Motor neuron (in vitro differentiated cells): ENCODE data around the gene SULT1A2. TPM values are rescaled to one million over a fixed set of nuclear protein-coding genes. Genes with fewer than 3 reads are reported as not detected.
"Not testable (repeated sequence)": the region's sequence is repeated elsewhere in the genome, so short reads cannot be mapped to it uniquely, and the experiment has no call there.

Experiments
- ATAC-seq, 8 experiments: fragments of 200-7000 bp; cut with Tn5 transposase; replicated peaks in 6 of 8; 2 replicates each; pipeline ENCODE4 v1.8.0; 2021; ENCODE audit warnings: mild to moderate bottlenecking in 8 of 8, moderate library complexity in 8 of 8
- H3K27ac ChIP-seq, 2 donors: fragments of 250-450 bp; sonication (Bioruptor Pico); 2 replicates each; pipeline ENCODE4 v1.9.0; 2021; ENCODE audit warnings: antibody characterized with exemption in 2 of 2, mild to moderate bottlenecking in 2 of 2, moderate library complexity in 1 of 2
- H3K4me1 ChIP-seq, 2 donors: fragments of 250-450 bp; sonication (Bioruptor Pico); replicated peaks in 1 of 2; 2 replicates each; pipeline ENCODE4 v1.6.1; 2021; ENCODE audit warnings: antibody characterized with exemption in 2 of 2, mild to moderate bottlenecking in 2 of 2, moderate library complexity in 1 of 2
- H3K4me3 ChIP-seq, 5 donors: fragments of 250-450 bp; sonication (Bioruptor Pico); 2 replicates each; pipeline ENCODE4 v1.9.0; 2021; ENCODE audit warnings: antibody characterized with exemption in 5 of 5, mild to moderate bottlenecking in 5 of 5, moderate library complexity in 4 of 5
- WGBS, 10 experiments: fragments of 450-650 bp; shearing (Covaris generic); methylation state at CpG; one replicate each; pipeline ENCODE4 v1.0.0; 2022; 5-methylcytosine and 5-hydroxymethylcytosine counted together
- in situ Hi-C, 9 experiments: fragments of 400-800 bp; cut with MboI; loops; one replicate each; pipeline ENCODE4 v1.15.0; 2021; ENCODE audit warnings: low sequenced_read_pairs in 9 of 9, low pct_unique_long_range_greater_than_20kb in 2 of 9; ENCODE audit not compliant: unreplicated experiment in 9 of 9
- total RNA-seq, 8 experiments: library from RNA; unstranded; fragments of 300-600 nt; gene quantifications; 2 replicates each; pipeline versions ENCODE4 v1.2.3 to v1.2.4, GENCODE V29; 2022

Gene SULT1A2
- total RNA-seq, 8 experiments from 2014 or later, result 0.11 to 1.2 (median 0.21) TPM; not detected in 1

DNA sequence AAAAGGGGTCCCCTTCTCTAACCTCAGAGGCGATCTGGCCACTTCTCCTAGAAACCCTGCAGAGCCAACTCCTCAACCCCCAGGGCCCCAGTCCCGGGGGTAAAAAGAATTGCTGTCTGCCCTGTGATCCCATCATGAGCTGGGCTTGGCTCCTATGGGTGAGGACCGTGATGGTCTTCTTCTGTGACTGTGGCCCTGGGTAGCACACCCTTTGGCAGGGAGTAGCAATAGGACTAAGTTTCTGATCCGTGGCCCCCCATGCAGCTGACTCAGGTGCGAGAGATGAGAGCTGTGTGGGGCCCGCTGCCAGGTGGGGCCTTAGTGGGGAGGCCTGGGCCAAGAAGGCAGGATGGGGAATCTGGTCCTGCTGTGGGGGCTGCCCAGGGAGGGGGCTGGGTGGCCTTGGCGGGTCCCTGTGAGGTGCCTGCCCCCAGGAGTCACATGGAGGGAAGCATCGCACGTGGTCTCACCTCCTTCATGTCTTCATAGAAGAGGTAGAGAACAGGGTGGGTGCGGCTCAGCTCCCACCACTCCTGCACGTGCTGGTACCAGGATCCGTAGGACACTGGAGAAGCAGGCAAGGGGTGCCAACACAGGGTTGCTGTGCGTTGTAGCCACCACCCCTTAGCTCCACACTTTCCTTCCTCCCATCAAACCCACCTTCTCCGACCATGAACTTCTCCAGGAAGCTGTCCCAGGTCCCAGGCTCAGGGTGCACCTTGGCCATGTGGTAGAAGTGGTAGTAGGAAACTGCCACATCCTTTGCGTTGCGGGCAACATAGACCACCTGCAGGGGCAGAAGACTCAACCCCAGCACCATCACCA lies 9.7 kb upstream of the SULT1A2 start:
- WGBS, 10 experiments, result 40 to 91% (median 80%) methylated on average over 1 to 4 of the region's 16 CpGs; no CpG with 5 or more reads in 7 of the 10 experiments
- no peak for ATAC-seq
- Histone ChIP-seq H3K27ac (no peak overlapping the region), H3K4me1 (peaks cover 5 to 16% of the 10 kb centered on the region in 2 donors), H3K4me3 (no peak overlapping the region)
- in situ Hi-C loops, result no loop called here

DNA sequence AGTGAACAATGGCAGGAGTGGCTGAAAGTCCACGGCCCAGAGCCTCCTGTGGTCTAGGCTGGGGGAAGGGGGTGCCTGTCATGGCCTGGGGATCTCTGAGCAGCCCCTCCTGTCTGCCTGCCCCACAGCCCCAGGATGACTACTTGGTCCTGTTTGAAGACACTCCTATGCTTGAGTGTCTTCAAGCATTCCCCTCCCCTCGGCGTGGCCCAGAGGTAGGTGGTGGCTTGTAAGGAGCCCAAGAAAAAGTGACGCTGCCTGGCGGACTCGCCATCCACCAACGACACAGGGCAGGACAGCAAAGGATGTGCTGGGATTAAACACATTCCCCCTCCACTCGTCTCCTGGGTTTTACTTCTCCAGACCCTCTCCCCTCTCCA lies 7.3 kb upstream of the SULT1A2 start:
- ATAC-seq, result no peak
- WGBS, 10 experiments, result 20 to 63% (median 60%) methylated on average over 1 to 5 of the region's 8 CpGs; no CpG with 5 or more reads in 6 of the 10 experiments
- in situ Hi-C loops, result no loop called here
- Histone ChIP-seq H3K4me1 (peaks cover 0 to under 1% of the 10 kb centered on the region in 2 donors), H3K27ac (no peak overlapping the region), H3K4me3 (no peak overlapping the region)

DNA sequence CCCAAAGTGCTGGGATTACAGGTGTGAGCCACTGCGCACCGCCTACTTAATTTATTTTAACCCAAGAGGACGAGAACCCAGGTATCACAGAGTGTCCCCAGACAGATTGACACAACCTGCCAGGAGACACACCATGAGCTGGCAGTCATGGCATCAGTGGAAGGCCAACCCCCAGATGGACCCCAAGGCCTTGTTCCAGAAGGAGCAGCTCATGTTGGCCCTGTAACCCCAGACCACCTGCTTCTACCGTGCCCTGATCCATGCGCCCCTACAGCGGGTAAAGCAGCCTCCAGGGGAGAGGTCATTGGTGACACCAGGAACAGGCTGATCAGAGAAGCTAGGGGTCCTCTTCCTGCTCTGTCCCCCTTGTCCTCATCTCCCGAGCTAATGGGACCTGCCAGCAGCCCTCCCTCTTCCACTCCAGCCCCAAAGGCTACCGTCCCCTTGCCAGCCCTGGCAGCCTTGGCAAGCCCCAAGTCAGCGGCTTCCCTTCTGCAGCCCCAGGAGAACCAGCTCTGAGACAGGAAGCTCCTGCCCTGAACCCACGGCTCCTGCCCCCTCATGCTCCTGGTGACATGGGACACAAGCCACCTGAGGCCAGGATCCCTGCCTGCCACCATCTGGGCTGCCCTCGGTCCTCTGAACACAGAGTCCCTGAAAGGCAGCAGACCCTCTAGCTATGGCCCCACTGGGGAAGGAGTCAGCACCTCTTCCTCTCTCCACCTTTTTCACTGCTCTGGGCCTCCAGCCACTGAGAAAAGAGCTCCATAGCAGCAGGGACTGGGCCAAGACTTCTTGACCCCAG lies 6.7 kb upstream of the SULT1A2 start:
- in situ Hi-C loops, result no loop called here

DNA sequence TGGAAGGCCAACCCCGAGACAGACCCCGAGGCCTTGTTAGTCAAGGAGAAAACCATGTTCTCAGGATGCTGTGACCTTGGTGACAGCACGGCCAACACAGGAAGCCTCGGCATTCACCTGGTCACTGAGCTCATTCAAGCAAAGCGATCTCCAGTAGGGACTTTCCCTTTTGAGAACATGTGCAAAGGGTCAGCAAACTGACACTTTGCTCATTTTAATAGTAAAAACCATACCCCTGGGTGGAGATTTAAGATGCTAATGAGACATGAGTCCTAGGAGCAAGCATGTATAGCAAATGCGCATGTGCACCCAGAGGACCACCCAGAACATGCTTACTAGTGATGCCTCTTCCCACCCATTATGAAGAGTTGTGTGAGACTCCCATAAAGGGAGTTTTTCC lies 5.7 kb upstream of the SULT1A2 start:
- WGBS, 10 experiments, result 10 to 100% (median 100%) methylated on average over 1 of the region's 6 CpGs; no CpG with 5 or more reads in 5 of the 10 experiments
- H3K4me1 ChIP-seq, result peaks cover 4 to 7% of the 10 kb centered on the region in 2 donors
- no peak overlapping the region for H3K4me3 ChIP-seq
- H3K27ac ChIP-seq, result no peak overlapping the region
- peak in 3 of 8 experiments; percentile 77 to 83 (median 80) for ATAC-seq
- in situ Hi-C loops, result no loop called here

More for the DNA sequence above, 6.7 kb upstream of the SULT1A2 start:
- H3K27ac ChIP-seq, result no peak overlapping the region
- no peak overlapping the region for H3K4me3 ChIP-seq
- no peaks in the 10 kb centered on the region for H3K4me1 ChIP-seq
- no peak for ATAC-seq
- 78 to 100% (median 91%) methylated on average over 1 to 6 of the region's 11 CpGs; no CpG with 5 or more reads in 4 of the 10 experiments for WGBS, 10 experiments

DNA sequence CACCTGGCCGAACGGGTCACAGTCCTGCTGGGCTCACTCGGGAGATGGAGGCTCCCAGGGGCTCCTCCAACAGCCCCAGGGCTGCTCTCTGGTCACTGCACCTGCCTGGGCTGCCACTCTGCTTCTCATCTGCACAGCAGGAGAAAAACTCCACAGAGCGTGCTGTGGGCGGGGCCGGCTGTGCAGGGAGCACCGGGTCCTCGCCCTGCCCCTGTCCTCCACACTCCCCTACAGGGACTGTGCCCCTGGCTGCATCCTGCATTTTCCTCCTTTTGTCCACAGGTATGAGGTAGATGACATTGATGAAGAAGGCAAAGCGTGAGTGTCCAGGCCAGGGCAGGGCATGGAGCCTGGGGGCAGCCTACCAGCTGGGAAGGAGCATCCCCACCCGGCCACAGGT lies 5.2 kb upstream of the SULT1A2 start:
- no CpG with 5 or more reads among the region's 10 CpGs for WGBS, 10 experiments
- H3K4me3 ChIP-seq, in situ Hi-C loops, H3K27ac ChIP-seq: not testable (repeated sequence)
- peak in 3 of 8 experiments; percentile 8 to 23 (median 12) for ATAC-seq
- peaks cover 8 to 12% of the 10 kb centered on the region in 2 donors for H3K4me1 ChIP-seq

DNA sequence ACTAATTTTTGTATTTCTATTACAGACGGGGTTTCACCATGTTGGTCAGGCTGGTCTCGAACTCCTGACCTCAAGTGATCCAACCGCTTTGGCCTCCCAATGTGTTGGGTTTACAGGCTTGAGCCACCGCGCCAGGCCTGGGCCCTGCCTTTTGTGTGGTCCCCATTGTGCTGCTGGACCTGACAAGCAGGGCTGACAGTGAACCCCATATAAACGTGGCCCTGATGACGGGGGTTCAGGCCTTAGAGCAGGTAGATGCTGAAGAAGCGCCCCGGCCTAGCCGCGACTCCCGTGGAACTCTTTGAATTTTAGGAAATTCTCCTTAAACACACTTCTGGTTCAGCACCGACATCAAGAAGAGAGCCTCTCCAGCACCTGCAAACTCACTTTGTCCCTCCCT lies 4.7 kb upstream of the SULT1A2 start:
- H3K27ac ChIP-seq, in situ Hi-C loops, H3K4me3 ChIP-seq, ATAC-seq: not testable (repeated sequence)
- no CpG with 5 or more reads among the region's 13 CpGs for WGBS, 10 experiments
- H3K4me1 ChIP-seq, result peaks cover 8 to 12% of the 10 kb centered on the region in 2 donors

DNA sequence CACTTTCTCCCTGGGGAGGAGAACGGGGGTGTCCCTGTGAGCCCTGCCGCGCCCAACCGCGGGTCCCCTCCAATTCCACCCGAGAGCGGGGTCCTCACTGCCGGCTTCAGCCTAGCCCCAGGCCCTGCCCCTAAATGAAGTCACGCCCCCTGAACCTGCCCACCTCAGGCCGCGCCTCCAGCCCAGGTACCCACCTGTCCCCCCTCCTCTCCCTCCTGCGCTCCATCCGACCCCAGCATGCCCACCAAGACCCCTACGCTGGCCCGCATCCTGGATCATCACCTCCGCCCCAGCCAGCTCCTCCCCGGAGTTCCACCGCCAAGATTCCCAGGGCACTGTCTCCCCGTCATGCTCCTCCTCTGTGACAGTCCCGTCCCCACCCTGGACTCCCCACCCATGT lies 4.1 kb upstream of the SULT1A2 start:
- H3K4me1 ChIP-seq, result peaks cover 8 to 12% of the 10 kb centered on the region in 2 donors
- H3K4me3 ChIP-seq, H3K27ac ChIP-seq, ATAC-seq, in situ Hi-C loops: not testable (repeated sequence)
- no CpG with 5 or more reads among the region's 20 CpGs for WGBS, 10 experiments

DNA sequence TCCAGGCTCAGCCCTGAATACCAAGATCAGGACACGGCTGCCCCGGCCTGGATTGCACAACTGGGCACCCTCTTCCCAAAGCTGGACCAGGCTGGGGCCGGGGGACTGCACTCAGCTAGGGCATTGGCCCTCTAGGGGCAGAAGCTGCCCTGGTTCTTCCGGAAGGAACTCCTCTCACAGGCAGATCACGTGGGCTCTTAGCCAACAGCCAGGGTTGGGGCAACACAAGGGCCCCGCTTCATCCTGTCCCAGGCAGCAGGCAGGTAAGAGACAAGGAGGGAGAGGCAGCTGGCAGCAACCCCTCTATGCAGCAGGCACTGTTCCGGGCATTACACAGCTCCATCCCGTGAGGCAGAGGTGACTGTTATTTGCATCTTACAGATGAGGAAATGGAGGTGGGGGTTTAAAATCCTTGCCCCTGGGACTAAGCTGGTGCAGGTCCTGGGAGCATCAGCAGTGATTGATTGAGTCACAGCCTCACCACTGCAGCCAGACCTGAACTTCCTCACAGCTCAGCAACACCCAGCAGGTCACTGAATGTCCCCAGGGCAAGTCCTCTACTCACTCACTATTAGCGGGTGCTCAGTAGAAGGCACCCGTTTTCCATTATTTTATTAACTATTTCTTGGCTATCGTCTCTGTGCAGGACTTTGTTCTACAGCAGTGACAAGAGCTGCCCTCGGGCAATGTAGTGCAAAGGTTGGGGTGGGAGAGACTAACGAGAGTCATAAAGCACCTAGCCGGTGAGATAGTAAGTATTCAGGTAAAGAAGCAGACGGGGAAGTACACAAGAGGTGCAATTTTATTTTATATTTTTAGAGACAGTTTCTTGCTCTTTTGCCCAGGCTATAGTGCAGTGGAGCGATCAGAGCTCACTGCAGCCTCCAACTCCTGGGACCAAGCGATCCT lies 2.8 kb upstream of the SULT1A2 start:
- WGBS, 10 experiments, result no CpG with 5 or more reads among the region's 17 CpGs
- in situ Hi-C loops, H3K4me3 ChIP-seq, H3K27ac ChIP-seq: not testable (repeated sequence)
- H3K4me1 ChIP-seq, result peaks cover 8 to 12% of the 10 kb centered on the region in 2 donors
- peak in 5 of 8 experiments; percentile 34 to 45 (median 40) for ATAC-seq

DNA sequence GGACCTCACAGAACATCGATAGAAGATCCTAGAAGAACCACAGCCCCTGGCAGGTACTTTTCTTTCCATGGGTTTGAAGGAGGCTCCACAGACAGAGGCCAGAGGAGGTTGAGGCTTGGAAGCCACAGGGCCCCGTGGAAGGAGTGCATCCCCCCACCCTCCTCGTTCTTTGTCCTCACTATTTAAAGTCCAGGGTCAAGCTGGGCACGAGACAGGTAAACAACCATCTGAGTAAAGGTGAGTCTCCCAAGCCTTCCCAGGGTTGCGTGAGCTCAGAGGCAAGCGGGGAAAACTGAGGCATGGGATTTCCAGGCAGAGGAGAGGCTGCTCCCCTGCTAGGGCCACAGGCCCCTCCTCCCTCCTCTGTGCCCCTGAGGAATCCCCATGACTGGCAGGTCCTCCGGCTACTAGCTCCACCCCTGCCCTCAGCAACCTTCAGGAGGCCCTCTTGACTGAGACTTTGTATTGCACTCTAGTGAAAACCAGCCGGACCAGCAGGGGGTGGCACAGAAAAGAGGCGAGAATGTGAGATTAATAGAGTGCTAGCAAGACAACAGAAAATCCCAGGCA lies 927 bp upstream of the SULT1A2 start:
- WGBS, 10 experiments, result 20 to 80% (median 57%) methylated on average over 1 to 4 of the region's 9 CpGs; no CpG with 5 or more reads in 2 of the 10 experiments
- H3K4me1 ChIP-seq, result peaks cover 8 to 12% of the 10 kb centered on the region in 2 donors
- in situ Hi-C loops, result no loop called here
- peak in 6 of 8 experiments; percentile 16 to 85 (median 72) for ATAC-seq
- no peak overlapping the region for H3K27ac ChIP-seq
- H3K4me3 ChIP-seq, result no peak overlapping the region

DNA sequence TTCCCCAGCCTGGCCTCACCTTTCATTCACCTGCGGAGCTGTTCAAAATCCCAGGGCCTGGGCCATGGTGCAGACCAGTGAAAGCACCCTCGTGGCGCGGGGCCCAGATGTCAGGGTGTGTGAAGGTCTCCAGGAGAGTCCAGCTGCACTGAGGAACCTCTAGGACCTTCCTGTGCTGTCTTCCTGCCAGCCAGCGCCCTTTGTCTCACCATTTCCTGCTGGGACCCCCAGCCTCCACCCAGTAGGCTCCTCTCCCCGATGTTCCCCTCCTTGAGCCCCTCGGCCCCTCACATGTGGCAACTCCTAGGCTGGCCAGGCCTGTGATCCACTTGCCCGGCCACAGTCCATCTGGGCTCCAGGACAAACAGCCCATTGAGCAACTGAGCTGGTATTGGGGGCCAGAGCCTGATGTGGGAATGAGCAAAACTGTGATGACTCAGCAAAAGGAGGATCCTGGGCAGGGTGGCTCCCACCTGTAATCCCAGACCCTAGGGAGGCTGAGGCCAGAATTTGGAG lies 677 bp downstream of the SULT1A2 start:
- no peak overlapping the region for H3K4me3 ChIP-seq
- peaks cover 8 to 12% of the 10 kb centered on the region in 2 donors for H3K4me1 ChIP-seq
- no peak for ATAC-seq
- in situ Hi-C loops, result no loop called here
- 20% methylated on average over 1 of the region's 8 CpGs; no CpG with 5 or more reads in 9 of the 10 experiments for WGBS, 10 experiments
- H3K27ac ChIP-seq, result no peak overlapping the region

DNA sequence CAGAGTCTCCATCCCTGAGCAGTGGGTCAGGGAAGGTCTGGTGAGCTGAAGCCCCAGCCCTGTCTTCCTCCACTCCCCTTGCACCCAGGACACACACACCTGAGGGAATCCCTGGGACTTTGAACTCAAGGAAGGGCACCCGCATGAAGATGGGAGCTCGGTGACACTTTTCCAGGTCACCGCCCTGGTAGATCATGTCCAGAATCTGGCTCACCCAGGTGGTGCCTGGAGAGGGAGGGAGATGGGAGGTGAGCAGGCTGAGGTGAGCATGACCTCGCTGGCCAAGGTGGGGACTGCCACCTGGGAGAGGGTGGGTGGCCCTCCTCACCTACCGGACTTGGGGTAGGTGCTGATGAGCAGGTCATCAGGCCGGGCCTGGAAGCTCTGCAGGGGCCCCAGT lies 1.4 kb downstream of the SULT1A2 start:
- ATAC-seq, H3K4me3 ChIP-seq, in situ Hi-C loops, H3K27ac ChIP-seq: not testable (repeated sequence)
- peaks cover 8 to 12% of the 10 kb centered on the region in 2 donors for H3K4me1 ChIP-seq
- no CpG with 5 or more reads among the region's 6 CpGs for WGBS, 10 experiments

DNA sequence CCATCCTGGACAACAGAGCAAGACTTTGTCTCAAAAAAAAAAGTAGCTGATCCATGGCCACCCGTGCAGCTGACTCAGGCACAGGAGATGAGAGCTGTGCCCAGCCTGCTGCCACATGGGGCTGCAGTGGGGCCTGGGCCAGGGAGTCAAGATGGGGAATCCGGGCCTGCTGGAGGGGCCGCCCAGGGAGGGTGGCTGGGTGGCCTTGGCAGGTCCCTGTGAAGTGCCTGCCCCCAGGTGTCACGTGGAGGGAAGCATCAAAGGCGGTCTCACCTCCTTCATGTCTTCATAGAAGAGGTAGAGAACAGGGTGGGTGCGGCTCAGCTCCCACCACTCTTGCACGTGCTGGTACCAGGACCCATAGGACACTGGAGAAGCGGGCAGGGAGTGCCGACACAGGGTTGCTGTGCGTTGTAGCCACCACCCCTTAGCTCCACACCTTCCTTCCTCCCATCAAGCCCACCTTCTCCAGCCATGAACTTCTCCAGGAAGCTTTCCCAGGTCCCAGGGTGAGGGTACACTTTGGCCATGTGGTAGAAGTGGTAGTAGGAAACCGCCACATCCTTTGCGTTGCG lies 3.8 kb downstream of the SULT1A2 start:
- WGBS, 10 experiments, result 17 to 100% (median 88%) methylated on average over 1 to 5 of the region's 13 CpGs; no CpG with 5 or more reads in 5 of the 10 experiments
- in situ Hi-C loops, result no loop called here

More for the DNA sequence above, 3.8 kb downstream of the SULT1A2 start:
- no peak for ATAC-seq
- Histone ChIP-seq H3K4me1 (peaks cover 8 to 10% of the 10 kb centered on the region in 2 donors), H3K4me3 (no peak overlapping the region), H3K27ac (no peak overlapping the region)
